Ovary (tissue), 3 donors: Measurements from ENCODE around the gene ASB2.

ENCODE experiments used
- POLR2A ChIP-seq: fragments of 450-650 bp; IDR thresholded peaks from one replicate; pipeline ENCODE4 v1.6.1; 2017; ENCODE audit warnings: antibody characterized with exemption, mild to moderate bottlenecking, moderate library complexity
- TF ChIP-seq, protein P1 (sequence below), 3 donors: fragments of 450-650 bp in 2 of 3; fragments of 200-600 bp in 1 of 3; IDR thresholded peaks; one replicate each; pipeline versions ENCODE4 v1.5.1 to v1.8.0; 2016 to 2022; ENCODE audit warnings: antibody characterized with exemption in 3 of 3, mild to moderate bottlenecking in 1 of 3
- donor health status: DM: no; HTN: no; CAD: no.

DNA sequence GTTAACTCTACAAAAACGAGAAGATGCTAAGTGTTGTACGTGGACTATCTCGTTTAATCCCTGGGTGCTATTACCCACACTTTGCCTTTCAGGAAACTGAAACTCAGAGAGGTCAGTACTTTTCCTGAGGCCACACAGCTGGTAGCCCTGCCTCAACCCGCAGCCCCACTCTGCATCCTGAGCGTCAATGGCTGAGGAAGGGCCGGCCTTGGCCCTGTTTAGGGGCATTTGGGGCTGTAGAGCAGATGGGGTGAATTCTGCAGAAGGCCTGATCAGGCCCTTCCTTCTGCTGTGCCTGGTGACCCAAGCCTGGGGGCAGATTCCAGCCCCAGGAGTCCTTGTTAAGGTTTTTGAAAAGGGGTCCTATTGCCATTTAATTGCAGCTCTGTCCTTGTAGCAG lies 17.0 kb upstream of the ASB2 start:
- TF ChIP-seq POLR2A = no peak
- TF ChIP-seq, protein P1, sequence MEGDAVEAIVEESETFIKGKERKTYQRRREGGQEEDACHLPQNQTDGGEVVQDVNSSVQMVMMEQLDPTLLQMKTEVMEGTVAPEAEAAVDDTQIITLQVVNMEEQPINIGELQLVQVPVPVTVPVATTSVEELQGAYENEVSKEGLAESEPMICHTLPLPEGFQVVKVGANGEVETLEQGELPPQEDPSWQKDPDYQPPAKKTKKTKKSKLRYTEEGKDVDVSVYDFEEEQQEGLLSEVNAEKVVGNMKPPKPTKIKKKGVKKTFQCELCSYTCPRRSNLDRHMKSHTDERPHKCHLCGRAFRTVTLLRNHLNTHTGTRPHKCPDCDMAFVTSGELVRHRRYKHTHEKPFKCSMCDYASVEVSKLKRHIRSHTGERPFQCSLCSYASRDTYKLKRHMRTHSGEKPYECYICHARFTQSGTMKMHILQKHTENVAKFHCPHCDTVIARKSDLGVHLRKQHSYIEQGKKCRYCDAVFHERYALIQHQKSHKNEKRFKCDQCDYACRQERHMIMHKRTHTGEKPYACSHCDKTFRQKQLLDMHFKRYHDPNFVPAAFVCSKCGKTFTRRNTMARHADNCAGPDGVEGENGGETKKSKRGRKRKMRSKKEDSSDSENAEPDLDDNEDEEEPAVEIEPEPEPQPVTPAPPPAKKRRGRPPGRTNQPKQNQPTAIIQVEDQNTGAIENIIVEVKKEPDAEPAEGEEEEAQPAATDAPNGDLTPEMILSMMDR (IDR thresholded peaks at IDR 0.05) = no peak
